Lung (tissue), 16 donors: Measurements from ENCODE around the gene CFHR3. TPM values are rescaled to one million over a fixed set of nuclear protein-coding genes. Genes with fewer than 3 reads are reported as not detected.
A peak's percentile ranks its signal among the peaks of the same experiment; 100 is the strongest.

Source experiments
- ATAC-seq: fragments of 200-7000 bp; cut with Tn5 transposase; one replicate; pipeline ENCODE4 v1.9.1; 2020; ENCODE audit warnings: moderate number of reproducible peaks; ENCODE audit not compliant: insufficient read depth, low FRiP score
- DNase-seq, 3 donors: peaks; one replicate each; pipeline ENCODE4 v3.0.0-alpha.2; 2013 to 2017
- H3K27ac ChIP-seq, 2 donors: one replicate each; pipeline ENCODE4 v1.5.1; 2013; ENCODE audit warnings: mild to moderate bottlenecking in 2 of 2, moderate library complexity in 2 of 2, control low read depth in 1 of 2, inconsistent platforms in 1 of 2, low read depth in 1 of 2, low read length in 1 of 2
- H3K27me3 ChIP-seq, 3 donors: one replicate each; pipeline ENCODE4 v1.5.1; 2013; ENCODE audit warnings: low read length in 2 of 3; ENCODE audit not compliant: control insufficient read depth in 3 of 3, insufficient read depth in 3 of 3
- H3K36me3 ChIP-seq, 4 donors: one replicate each; pipeline ENCODE4 v1.5.1; 2013; ENCODE audit warnings: low read length in 4 of 4, mild to moderate bottlenecking in 1 of 4, moderate library complexity in 1 of 4; ENCODE audit not compliant: control insufficient read depth in 4 of 4, insufficient read depth in 4 of 4
- H3K4me1 ChIP-seq, 5 donors: one replicate each; pipeline ENCODE4 v1.5.1; 2013; ENCODE audit warnings: low read length in 5 of 5, mild to moderate bottlenecking in 2 of 5, moderate library complexity in 1 of 5; ENCODE audit not compliant: control insufficient read depth in 5 of 5, insufficient read depth in 5 of 5
- H3K4me3 ChIP-seq: one replicate; pipeline ENCODE4 v1.5.1; 2013; ENCODE audit warnings: mild to moderate bottlenecking, control low read depth, moderate library complexity
- H3K9ac ChIP-seq, 2 donors: one replicate each; pipeline ENCODE4 v1.5.1; 2013; ENCODE audit warnings: low read length in 2 of 2, control low read depth in 1 of 2; ENCODE audit not compliant: insufficient read depth in 1 of 2
- H3K9me3 ChIP-seq, 4 donors: one replicate each; pipeline ENCODE4 v1.5.1; 2013; ENCODE audit warnings: low read length in 3 of 4, mild to moderate bottlenecking in 1 of 4, moderate library complexity in 1 of 4; ENCODE audit not compliant: control insufficient read depth in 4 of 4, insufficient read depth in 3 of 4
- WGBS, 2 donors: extraction: QIAGEN DNeasy Blood & Tissue Kit; methylation state at CpG; one replicate each; pipeline ENCODE4 v1.1.7; 2013; 5-methylcytosine and 5-hydroxymethylcytosine counted together
- long read RNA-seq, 5 donors: transcript quantifications; one replicate each; lab custom pipeline, GENCODE V29; 2026
- polyA plus RNA-seq, 2 donors: library from polyadenylated mRNA; stranded (reverse); fragments of 200-250 nt; gene quantifications; one replicate each; pipeline ENCODE4 v1.2.1, GENCODE V29; 2013
- total RNA-seq, 2 donors: library from RNA; depleted of rRNA in 1 of 2; stranded (reverse); fragments of >200 nt in 1 of 2; gene quantifications; one replicate each; pipeline ENCODE4 v1.2.1, GENCODE V29; 2014 to 2021
- TF ChIP-seq, protein P1 (sequence below): IDR thresholded peaks from 2 replicates; pipeline ENCODE4 v1.5.1; 2012; ENCODE audit warnings: mild to moderate bottlenecking; ENCODE audit errors: control extremely low read depth, extremely low read depth
- donor health status: control.
- donor health status: control.
- donor health status: Bipolar disorder and iron deficiency.
- donor health status: healthy.
- donor health status: DM: yes; HTN: yes; CAD: no.

The CFHR3 gene
- total RNA-seq = 1 to 10 TPM in 1 of 2 donors, under 1 TPM in 1; 0.28 to 1.5 TPM
- under 1 TPM; 0.03 to 0.24 TPM for polyA plus RNA-seq
- long read RNA-seq, donor 1 = 0 reads
- long read RNA-seq, donor 2 = 0 reads
- long read RNA-seq, donor 3 = 0 reads
- long read RNA-seq, donor 4 = 0 reads
- long read RNA-seq, donor 5 = 0 reads

DNA sequence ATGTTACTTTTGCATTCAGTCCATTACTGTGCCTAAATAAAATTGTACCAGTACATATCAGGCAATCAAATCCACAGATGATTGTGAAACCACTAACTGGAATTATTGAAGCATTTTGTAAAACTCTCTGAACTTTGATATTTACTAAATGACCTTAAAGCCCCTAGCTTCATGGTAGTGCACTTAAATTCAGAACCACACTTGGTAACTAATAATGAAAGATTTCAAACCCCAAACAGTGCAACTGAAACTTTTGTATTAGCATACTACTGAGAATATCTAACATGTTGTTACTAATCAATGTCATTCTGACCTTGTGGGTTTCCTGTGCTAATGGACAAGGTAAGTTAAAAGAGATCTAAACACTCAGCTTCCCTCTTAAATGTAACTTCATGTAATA, at the start of gene CFHR3:
Gene CFHR3, plus strand, starts transcription at position 238 of the 400 bp plus-strand sequence. Its CDS starts 47 bp downstream, at position 285.
- no peaks in the 10 kb centered on the region for H3K9me3 ChIP-seq
- no peak within 1 kb of the TSS for H3K27ac ChIP-seq
- no peak for ATAC-seq
- no peak within 1 kb of the TSS for H3K9ac ChIP-seq
- H3K36me3 ChIP-seq = no peaks in the 10 kb centered on the region
- H3K27me3 ChIP-seq = no peaks in the 10 kb centered on the region
- TF ChIP-seq, protein P1, sequence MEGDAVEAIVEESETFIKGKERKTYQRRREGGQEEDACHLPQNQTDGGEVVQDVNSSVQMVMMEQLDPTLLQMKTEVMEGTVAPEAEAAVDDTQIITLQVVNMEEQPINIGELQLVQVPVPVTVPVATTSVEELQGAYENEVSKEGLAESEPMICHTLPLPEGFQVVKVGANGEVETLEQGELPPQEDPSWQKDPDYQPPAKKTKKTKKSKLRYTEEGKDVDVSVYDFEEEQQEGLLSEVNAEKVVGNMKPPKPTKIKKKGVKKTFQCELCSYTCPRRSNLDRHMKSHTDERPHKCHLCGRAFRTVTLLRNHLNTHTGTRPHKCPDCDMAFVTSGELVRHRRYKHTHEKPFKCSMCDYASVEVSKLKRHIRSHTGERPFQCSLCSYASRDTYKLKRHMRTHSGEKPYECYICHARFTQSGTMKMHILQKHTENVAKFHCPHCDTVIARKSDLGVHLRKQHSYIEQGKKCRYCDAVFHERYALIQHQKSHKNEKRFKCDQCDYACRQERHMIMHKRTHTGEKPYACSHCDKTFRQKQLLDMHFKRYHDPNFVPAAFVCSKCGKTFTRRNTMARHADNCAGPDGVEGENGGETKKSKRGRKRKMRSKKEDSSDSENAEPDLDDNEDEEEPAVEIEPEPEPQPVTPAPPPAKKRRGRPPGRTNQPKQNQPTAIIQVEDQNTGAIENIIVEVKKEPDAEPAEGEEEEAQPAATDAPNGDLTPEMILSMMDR = no peak
- no peaks in the 10 kb centered on the region for H3K4me1 ChIP-seq
- no peak within 1 kb of the TSS for H3K4me3 ChIP-seq
- DNase-seq = no peak

DNA sequence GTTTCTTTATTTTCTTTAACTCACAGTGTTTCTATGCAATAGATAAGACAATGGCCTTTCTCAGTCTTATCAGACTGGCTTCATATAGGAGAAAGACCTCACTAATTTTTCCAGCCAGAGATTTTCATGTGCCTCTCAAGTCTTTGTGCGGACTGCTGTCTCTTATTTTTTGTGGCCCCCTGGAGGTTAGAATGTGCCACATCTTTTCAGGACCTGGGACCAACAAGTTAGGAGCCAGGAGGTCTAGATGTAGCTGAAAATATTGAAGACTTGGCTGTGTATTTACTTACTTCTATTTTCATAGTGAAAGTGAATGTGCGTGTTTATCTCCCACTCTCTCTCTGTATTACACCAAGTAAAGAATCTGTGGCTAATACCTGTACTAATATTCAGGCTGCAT, 42.1 kb upstream of the CFHR3 start:
- peaks cover 0 to 4% (median 0%) of the 10 kb centered on the region in 4 donors for H3K9me3 ChIP-seq
- H3K4me1 ChIP-seq = no peaks in the 10 kb centered on the region
- no peak for DNase-seq
- H3K9ac ChIP-seq = no peak overlapping the region
- no peak for ATAC-seq
- 92 to 93% methylated on average over 2 of the region's 2 CpGs for whole genome bisulfite sequencing, 2 donors
- no peak overlapping the region for H3K27ac ChIP-seq
- no peaks in the 10 kb centered on the region for H3K36me3 ChIP-seq
- TF ChIP-seq, protein P1 = no peak
- no peak overlapping the region for H3K4me3 ChIP-seq
- no peaks in the 10 kb centered on the region for H3K27me3 ChIP-seq

DNA sequence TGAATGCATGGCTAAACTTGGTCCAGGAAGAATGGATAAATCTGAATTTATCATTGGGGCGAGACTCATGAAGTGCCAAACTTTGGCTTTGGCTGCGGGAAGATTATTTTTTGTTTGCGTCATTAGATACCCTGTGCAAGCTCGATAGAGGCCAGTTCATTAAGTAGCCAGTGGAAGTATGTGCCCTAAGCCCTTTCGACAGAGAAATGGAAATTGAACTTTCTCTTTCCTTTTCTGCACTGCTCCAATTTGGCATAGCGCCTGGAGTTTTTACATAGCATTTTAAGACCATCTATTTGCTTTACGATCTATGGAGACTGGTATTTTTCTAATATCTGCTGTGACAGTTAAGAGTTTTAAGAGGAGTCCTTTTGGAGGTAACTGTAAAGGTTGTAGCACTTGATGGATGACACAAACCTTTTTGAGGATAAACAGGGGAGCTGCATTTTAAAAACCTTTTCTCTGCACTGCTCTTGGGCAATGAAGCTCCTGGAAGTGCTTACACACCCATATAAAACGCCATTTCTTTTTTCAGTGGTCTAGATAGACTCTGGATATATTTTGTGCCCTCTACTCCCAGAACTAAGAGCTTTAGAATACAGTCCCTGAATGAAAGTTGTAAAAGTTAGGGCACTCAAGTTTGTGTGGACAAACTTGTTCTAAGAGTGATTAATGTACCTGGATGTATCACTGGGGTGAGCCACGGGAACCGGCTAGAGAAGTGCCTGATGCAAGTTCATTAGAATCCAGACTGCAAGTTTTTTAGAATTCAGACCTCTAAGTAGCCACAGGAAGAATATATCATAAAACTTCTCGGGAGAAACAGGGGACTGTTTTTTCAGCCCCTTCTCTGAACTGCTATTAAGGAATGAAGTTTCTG, 41.3 kb upstream of the CFHR3 start:
- H3K27ac ChIP-seq = no peak overlapping the region
- no peak for ATAC-seq

More for the DNA sequence above, 41.3 kb upstream of the CFHR3 start:
- TF ChIP-seq, protein P1 = no peak
- 80 to 84% methylated on average over 11 of the region's 11 CpGs for WGBS, 2 donors
- peak in 1 of 3 donors; percentile 1 for DNase-seq
- no peaks in the 10 kb centered on the region for H3K27me3 ChIP-seq
- peaks cover 0 to 2% (median 0%) of the 10 kb centered on the region in 4 donors for H3K36me3 ChIP-seq
- no peak overlapping the region for H3K9ac ChIP-seq
- H3K4me1 ChIP-seq = no peaks in the 10 kb centered on the region
- H3K9me3 ChIP-seq = peaks cover 0 to 7% (median under 1%) of the 10 kb centered on the region in 4 donors
- H3K4me3 ChIP-seq = no peak overlapping the region
